T-helper 2 cell treated with Interferon-gamma antibody and Interleukin-4, amounts not matched to agents 5 μg/mL and 100 μg/mL, for 36 hours (primary cell): ENCODE results near the gene EZH2.

Experiments used
- DNase-seq: peaks from one replicate; pipeline ENCODE4 v3.0.0; 2021; ENCODE audit warnings: low spot score
- H3K27ac Mint-ChIP-seq: one replicate; pipeline ENCODE4 v1.8.0; 2021; ENCODE audit warnings: mild to moderate bottlenecking, mixed read lengths
- H3K27me3 Mint-ChIP-seq: one replicate; pipeline ENCODE4 v1.8.0; 2021; ENCODE audit warnings: low read depth, mixed read lengths
- H3K36me3 Mint-ChIP-seq: one replicate; pipeline ENCODE4 v1.8.0; 2021; ENCODE audit warnings: low read depth, mixed read lengths
- H3K4me1 Mint-ChIP-seq: one replicate; pipeline ENCODE4 v1.8.0; 2021; ENCODE audit warnings: low read depth, mixed read lengths
- H3K4me3 Mint-ChIP-seq: one replicate; pipeline ENCODE4 v1.8.0; 2022; ENCODE audit warnings: mild to moderate bottlenecking, moderate library complexity, mixed read lengths
- H3K9me3 Mint-ChIP-seq: one replicate; pipeline ENCODE4 v1.8.0; 2021; ENCODE audit warnings: mixed read lengths

EZH2 gene

DNA sequence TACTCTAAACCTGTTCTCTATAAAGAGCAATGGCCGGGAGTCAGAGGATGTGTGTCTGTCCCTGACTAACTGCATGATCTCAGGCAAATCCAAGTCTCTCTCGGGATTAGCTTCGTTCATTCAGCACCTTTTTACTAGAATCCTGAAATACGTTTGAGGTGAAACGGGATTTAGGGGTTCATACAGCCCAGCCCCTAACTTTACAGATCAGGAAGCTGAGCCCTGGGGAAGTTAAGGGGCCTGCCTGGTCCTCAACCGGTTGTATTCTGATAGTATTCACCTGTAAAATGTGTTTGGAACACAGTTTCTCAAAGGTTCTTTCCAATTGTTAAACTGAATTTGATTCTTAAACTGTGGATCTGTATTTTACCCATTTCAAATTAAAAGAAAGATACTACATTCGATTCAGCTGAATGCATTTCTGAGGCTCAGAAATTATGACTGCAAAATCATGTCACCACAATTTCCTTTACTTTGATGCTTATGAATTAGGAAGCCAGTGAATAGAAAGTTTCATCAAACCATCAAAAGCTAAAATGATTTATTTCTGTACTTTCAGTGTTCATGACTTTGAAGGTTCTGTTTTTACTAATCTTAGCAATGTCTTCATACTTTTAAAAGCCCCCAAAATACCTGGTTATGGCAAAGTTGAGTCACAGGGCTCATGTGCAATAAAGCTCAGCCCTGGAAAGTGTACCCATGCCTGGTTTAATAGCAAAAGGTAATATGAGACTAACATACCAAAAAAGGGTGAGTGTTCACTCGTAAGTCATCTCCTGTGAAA is 28.9 kb upstream of the EZH2 start:
- H3K4me1 Mint-ChIP-seq, result peaks cover 54% of the 10 kb centered on the region
- no peaks in the 10 kb centered on the region for H3K9me3 Mint-ChIP-seq

DNA sequence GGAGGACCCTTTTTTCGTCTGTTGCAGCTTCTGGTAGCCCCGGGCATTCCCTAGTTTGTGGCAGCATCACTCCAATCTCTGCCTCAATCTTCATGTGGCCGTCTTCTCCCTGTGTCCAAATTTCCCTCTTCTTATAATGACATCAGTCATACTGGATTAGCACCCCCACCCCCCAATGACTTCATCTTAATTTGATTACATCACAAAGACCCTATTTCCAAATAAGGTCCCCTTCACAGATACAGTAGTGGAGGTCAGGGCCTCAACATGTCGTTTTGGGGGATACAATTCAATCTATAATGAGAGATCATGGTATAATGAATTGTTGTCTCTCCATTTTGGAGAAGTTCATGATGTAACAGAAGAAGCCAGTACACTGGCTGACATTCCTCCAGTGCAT is 28.1 kb upstream of the EZH2 start:
- H3K27ac Mint-ChIP-seq, result peak overlapping the region; percentile 84
- H3K4me1 Mint-ChIP-seq, result peaks cover 54% of the 10 kb centered on the region
- peaks cover 4% of the 10 kb centered on the region for H3K27me3 Mint-ChIP-seq
- peak overlapping the region; percentile 16 for H3K4me3 Mint-ChIP-seq
- no peaks in the 10 kb centered on the region for H3K36me3 Mint-ChIP-seq
- DNase-seq, result no peak
- H3K9me3 Mint-ChIP-seq, result no peaks in the 10 kb centered on the region

More for the DNA sequence above, 28.9 kb upstream of the EZH2 start:
- peak overlapping the region; percentile 84 for H3K27ac Mint-ChIP-seq
- peak overlapping the region; percentile 77 for H3K4me3 Mint-ChIP-seq
- H3K27me3 Mint-ChIP-seq, result peaks cover 4% of the 10 kb centered on the region
- peak; percentile 77 for DNase-seq
- no peaks in the 10 kb centered on the region for H3K36me3 Mint-ChIP-seq

- peaks cover 52% of the 10 kb centered on the region for H3K4me1 Mint-ChIP-seq
- H3K36me3 Mint-ChIP-seq, result no peaks in the 10 kb centered on the region
- H3K27me3 Mint-ChIP-seq, result peaks cover 4% of the 10 kb centered on the region
- no peak for DNase-seq
- H3K4me3 Mint-ChIP-seq, result no peak overlapping the region
- H3K9me3 Mint-ChIP-seq, result no peaks in the 10 kb centered on the region
- H3K27ac Mint-ChIP-seq, result no peak overlapping the region
Measured at GRCh38 chr7:148911626-148912025, 27.5 kb upstream of the EZH2 start.

DNA sequence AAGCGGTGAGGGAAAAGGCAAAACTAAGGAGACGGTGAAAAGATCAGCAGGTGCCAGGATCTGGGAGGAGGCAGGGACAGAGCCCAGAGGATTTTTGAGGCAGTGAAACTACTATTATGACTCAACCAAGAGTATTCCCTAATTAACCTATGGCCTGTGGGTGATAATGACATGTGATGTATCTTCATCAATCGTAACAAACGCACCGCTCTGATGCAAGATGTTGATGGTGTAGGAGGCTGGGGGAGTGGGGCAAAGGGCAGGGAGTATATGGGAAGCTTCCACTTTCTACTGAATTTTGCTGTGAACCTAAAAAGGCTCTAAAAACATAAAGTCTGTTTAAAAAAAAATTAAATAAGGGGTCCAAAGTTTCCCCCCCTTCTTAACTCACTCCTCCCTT is 25.5 kb upstream of the EZH2 start:
- H3K36me3 Mint-ChIP-seq, result no peaks in the 10 kb centered on the region
- H3K27me3 Mint-ChIP-seq, result peaks cover 4% of the 10 kb centered on the region
- no peak for DNase-seq
- peaks cover 40% of the 10 kb centered on the region for H3K4me1 Mint-ChIP-seq
- H3K27ac Mint-ChIP-seq, result no peak overlapping the region
- no peak overlapping the region for H3K4me3 Mint-ChIP-seq
- no peaks in the 10 kb centered on the region for H3K9me3 Mint-ChIP-seq

GRCh38 chr7:148906707-148907498 is 22.8 kb upstream of the EZH2 start:
- H3K27ac Mint-ChIP-seq, result no peak overlapping the region
- DNase-seq, result no peak
- H3K4me3 Mint-ChIP-seq, result no peak overlapping the region
- H3K9me3 Mint-ChIP-seq, result no peaks in the 10 kb centered on the region
- H3K27me3 Mint-ChIP-seq, result peaks cover 4% of the 10 kb centered on the region
- H3K36me3 Mint-ChIP-seq, result no peaks in the 10 kb centered on the region
- H3K4me1 Mint-ChIP-seq, result peaks cover 20% of the 10 kb centered on the region

DNA sequence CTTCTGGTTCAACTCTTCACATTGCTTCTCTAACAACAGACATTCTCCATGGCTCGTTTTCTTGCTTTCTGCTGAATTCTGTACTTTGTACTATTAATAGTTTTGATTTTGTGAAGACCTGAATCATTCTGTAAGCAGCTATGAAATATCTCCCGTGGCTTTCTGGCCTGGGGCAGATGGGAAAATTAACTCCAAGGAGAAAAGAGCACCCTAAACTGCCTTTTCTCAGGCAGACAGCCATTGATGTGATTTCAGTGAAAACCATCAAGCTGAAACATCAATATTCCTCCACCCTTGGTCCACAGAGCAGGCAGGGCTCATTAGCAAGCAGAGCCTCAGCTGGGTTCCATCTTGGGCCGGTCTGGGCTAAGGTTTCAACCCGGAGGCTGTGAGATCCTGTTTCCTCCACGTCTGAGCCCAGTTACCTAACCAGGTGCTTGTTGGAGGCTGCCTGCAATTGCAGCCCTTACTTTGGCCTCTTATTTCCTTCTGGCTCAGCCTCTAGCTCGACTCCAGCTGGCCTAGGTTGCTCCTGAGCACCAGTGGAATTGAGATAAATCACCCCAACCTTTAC is 21.1 kb upstream of the EZH2 start:
- H3K36me3 Mint-ChIP-seq, result no peaks in the 10 kb centered on the region
- no peaks in the 10 kb centered on the region for H3K9me3 Mint-ChIP-seq
- no peak overlapping the region for H3K27ac Mint-ChIP-seq
- H3K4me3 Mint-ChIP-seq, result no peak overlapping the region
- H3K4me1 Mint-ChIP-seq, result peaks cover 10% of the 10 kb centered on the region
- peaks cover 4% of the 10 kb centered on the region for H3K27me3 Mint-ChIP-seq
- DNase-seq, result no peak

DNA sequence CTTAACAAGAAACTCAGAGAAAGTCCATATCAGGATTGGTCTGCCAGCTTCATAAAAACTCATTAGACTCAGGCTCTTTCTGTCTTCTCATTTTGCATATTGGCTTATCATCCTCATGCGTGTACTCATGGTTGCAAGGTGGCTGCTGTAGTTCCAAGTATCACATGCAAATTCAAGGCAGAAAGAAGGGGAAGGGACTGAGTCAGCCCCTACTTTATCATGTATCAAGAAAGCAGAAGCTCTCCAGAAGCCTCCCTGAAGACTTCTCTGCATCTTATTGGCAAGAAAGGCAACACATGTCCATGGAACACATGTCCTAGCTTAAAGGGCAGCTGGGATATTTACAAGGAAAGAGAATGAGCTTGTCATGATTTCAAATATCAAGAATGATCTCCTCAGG is 19.4 kb upstream of the EZH2 start:
- Mint-ChIP-seq H3K9me3 (no peaks in the 10 kb centered on the region), H3K4me1 (peaks cover 11% of the 10 kb centered on the region), H3K27ac (no peak overlapping the region), H3K27me3 (no peaks in the 10 kb centered on the region), H3K4me3 (no peak overlapping the region), H3K36me3 (no peaks in the 10 kb centered on the region)
- no peak for DNase-seq

- Mint-ChIP-seq H3K4me3 (no peak overlapping the region), H3K36me3 (no peaks in the 10 kb centered on the region), H3K9me3 (no peaks in the 10 kb centered on the region), H3K27ac (no peak overlapping the region), H3K4me1 (peaks cover 11% of the 10 kb centered on the region), H3K27me3 (no peaks in the 10 kb centered on the region)
- DNase-seq, result no peak
Measured at GRCh38 chr7:148901178-148901577, 17.1 kb upstream of the EZH2 start.

DNA sequence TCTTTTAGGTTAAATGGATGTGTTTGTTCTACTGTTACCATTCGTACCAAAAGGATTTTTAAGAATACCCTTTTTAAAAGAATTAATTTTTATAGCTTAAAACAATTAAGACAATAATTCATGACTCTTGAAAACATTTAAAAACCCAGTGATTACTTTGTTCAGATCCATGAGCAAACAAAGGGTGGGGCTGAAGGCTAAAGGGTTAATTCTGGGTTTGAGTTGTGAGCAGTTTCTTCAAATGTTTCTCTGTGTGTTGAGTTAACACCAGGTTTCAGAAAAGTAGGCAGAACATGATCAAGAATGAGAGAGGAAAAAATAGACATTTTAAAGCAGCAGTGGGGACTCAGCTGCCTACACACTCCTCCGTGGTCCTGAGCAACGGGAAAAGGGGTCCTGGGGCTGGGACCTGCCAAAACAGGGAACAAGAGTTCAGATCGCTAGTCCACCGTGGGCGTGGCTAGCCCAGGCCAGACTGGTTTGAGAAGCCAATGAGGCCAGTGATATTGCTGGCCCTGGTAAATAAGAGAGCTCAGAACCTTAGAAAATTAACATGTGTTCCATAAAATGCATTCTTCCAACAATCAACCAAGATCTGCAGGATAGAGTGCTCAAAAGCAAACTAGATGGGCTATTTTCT is 14.9 kb upstream of the EZH2 start:
- H3K4me3 Mint-ChIP-seq, result no peak overlapping the region
- no peaks in the 10 kb centered on the region for H3K9me3 Mint-ChIP-seq
- H3K27me3 Mint-ChIP-seq, result no peaks in the 10 kb centered on the region
- H3K4me1 Mint-ChIP-seq, result peaks cover 11% of the 10 kb centered on the region
- H3K27ac Mint-ChIP-seq, result no peak overlapping the region
- no peaks in the 10 kb centered on the region for H3K36me3 Mint-ChIP-seq
- no peak for DNase-seq

DNA sequence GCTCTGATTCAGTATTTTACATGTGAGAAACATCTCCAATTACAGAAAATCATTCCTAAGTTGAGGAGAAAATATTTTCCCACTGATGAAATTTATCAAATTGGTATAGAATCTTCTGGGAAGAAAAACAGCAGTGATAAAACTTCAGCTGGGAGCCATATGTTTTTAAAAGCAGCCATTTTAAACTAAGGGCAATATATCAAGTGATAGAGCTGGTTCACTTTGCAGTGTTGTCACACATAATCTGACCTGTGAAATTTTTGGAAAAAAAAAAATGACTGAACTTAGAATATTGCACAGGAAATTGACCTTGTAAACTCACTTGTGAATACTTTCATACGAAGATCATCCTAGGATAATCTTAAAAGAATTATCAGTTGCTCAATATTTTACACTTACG is 10.5 kb upstream of the EZH2 start:
- Mint-ChIP-seq H3K9me3 (no peaks in the 10 kb centered on the region), H3K36me3 (peaks cover 2% of the 10 kb centered on the region), H3K4me1 (peaks cover 9% of the 10 kb centered on the region), H3K27ac (no peak overlapping the region), H3K4me3 (no peak overlapping the region), H3K27me3 (no peaks in the 10 kb centered on the region)
- DNase-seq, result no peak

- H3K27me3 Mint-ChIP-seq, result no peaks in the 10 kb centered on the region
- H3K9me3 Mint-ChIP-seq, result no peaks in the 10 kb centered on the region
- no peak for DNase-seq
- no peak overlapping the region for H3K27ac Mint-ChIP-seq
- H3K36me3 Mint-ChIP-seq, result peaks cover 9% of the 10 kb centered on the region
- H3K4me1 Mint-ChIP-seq, result peaks cover 8% of the 10 kb centered on the region
- H3K4me3 Mint-ChIP-seq, result no peak overlapping the region
Measured at GRCh38 chr7:148893071-148893470, 9.0 kb upstream of the EZH2 start.

DNA sequence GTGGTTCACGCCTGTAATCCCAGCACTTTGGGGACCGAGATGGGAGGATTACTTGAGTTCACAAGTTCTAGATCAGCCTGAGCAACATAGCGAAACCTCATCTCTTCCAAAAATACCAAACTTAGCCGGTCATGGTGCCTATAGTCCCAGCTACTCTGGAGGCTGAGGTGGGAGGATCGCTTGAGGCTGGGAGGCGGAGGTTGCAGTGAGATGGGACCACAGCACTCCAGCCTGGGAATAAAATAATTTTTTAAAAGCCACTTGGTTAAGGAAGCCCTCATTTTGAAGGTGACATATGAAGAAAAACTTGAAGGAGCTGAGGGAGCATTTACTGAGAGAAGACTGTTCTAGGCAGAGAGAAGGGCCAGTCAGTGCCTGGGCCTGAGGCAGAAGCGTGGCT is 4.2 kb upstream of the EZH2 start:
- Mint-ChIP-seq H3K27me3 (no peaks in the 10 kb centered on the region), H3K4me3 (no peak overlapping the region), H3K9me3 (no peaks in the 10 kb centered on the region), H3K36me3 (peaks cover 21% of the 10 kb centered on the region), H3K4me1 (peaks cover 18% of the 10 kb centered on the region), H3K27ac (no peak overlapping the region)
- DNase-seq, result no peak

DNA sequence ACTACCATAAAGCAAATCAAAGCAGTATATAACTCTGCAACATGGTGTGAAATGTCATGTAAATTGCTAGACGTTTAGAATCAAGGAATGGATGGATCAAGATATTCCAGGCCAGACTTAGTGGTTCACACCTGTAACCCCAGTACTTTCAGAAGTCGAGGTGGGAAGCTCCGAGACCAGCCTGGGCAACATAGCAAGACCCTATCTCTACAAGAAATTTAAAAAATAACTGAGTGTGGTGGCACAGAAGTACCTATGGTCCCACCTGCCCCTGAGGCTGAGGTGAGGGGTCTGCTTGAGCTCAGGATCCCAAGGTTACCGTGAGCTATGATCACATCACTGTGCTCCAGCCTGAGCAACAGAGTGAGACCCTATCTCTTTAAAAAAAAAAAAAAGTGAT is 2.8 kb upstream of the EZH2 start:
- H3K27me3 Mint-ChIP-seq, result no peaks in the 10 kb centered on the region
- H3K4me3 Mint-ChIP-seq, result no peak overlapping the region
- no peak overlapping the region for H3K27ac Mint-ChIP-seq
- H3K9me3 Mint-ChIP-seq, result no peaks in the 10 kb centered on the region
- peaks cover 24% of the 10 kb centered on the region for H3K36me3 Mint-ChIP-seq
- H3K4me1 Mint-ChIP-seq, result peaks cover 20% of the 10 kb centered on the region
- DNase-seq, result no peak
